Vagina (tissue), 2 donors: ENCODE data around the gene GALNT9.

ENCODE experiments used
- CTCF ChIP-seq, 3 experiments: fragments of 450-650 bp in 2 of 3; fragments of 200-600 bp in 1 of 3; sonication (generic) in 1 of 3; IDR thresholded peaks; one replicate each; pipeline ENCODE4 v1.5.1; 2017 to 2019; ENCODE audit warnings: antibody characterized with exemption in 3 of 3, mild to moderate bottlenecking in 2 of 3, moderate library complexity in 2 of 3
- POLR2AphosphoS5 ChIP-seq, 2 donors: sonication (generic); formaldehyde crosslinking; IDR thresholded peaks; one replicate each; pipeline ENCODE4 v1.9.0; 2017; ENCODE audit warnings: antibody characterized with exemption in 2 of 2, mild to moderate bottlenecking in 2 of 2, low read depth in 1 of 2; ENCODE audit not compliant: insufficient read depth in 1 of 2

DNA sequence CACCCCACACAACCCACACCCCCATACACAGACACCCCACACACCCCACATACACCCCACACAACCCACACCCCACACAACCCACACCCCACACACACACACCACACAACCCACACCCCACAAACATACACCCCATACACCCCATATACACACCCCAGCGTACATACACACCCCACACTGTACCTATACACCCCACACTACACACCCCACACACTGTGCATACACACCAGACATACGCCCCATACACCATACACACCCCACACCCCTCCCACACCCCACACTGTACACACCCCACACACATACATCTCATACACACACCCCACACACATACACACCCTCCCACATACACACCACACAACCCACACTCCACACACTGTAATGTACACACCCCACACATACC is 104.9 kb downstream of the GALNT9 start:
- TF ChIP-seq CTCF (IDR thresholded peaks at IDR 0.05), result no peak
- no peak for TF ChIP-seq POLR2AphosphoS5 (IDR thresholded peaks at IDR 0.05; ENCODE audit: insufficient read depth in 1 of 2, low read depth in 1 of 2)
